LNCAP (cell line): Measurements from ENCODE around the gene TACR1.

ENCODE experiments used
- TF ChIP-seq, protein P1 (sequence below): fragments of 450-650 bp; IDR thresholded peaks from 2 replicates; pipeline ENCODE4 v1.5.1; 2017; ENCODE audit warnings: mild to moderate bottlenecking

The TACR1 gene

DNA sequence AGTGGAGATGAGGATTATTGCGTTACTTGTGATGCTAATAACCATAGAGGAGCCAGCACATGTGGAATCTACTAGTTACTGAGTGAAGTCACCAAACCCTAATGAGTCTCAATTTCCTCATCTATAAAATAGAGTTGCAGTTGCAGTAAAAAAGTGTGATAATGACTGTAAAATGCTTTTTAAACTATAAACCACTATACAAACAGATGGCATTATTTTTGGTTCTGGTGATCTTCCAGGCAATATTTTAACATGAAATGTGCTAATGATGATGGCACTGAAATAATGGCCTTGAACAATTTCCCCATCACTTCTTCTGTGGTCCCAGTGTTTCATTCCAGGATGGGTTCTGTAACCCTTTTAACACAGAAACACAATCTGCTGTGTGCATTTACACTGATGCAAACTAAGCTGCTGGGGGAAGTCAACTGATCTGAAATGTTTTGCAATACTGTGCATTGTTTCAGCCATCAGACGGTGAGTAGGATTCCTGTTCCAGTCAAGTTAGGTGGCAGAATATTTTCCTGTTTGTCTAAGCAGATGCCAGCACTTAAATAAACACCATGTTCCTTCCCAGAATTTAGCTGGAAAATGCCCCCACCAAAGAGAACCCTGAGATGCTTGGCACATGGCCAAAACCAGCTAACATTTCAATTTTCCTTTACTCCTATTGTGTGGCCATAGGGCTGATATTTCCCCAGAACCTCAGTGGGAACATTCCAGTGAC, 52.6 kb downstream of the TACR1 start:
- TF ChIP-seq, protein P1, sequence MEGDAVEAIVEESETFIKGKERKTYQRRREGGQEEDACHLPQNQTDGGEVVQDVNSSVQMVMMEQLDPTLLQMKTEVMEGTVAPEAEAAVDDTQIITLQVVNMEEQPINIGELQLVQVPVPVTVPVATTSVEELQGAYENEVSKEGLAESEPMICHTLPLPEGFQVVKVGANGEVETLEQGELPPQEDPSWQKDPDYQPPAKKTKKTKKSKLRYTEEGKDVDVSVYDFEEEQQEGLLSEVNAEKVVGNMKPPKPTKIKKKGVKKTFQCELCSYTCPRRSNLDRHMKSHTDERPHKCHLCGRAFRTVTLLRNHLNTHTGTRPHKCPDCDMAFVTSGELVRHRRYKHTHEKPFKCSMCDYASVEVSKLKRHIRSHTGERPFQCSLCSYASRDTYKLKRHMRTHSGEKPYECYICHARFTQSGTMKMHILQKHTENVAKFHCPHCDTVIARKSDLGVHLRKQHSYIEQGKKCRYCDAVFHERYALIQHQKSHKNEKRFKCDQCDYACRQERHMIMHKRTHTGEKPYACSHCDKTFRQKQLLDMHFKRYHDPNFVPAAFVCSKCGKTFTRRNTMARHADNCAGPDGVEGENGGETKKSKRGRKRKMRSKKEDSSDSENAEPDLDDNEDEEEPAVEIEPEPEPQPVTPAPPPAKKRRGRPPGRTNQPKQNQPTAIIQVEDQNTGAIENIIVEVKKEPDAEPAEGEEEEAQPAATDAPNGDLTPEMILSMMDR = no peak

DNA sequence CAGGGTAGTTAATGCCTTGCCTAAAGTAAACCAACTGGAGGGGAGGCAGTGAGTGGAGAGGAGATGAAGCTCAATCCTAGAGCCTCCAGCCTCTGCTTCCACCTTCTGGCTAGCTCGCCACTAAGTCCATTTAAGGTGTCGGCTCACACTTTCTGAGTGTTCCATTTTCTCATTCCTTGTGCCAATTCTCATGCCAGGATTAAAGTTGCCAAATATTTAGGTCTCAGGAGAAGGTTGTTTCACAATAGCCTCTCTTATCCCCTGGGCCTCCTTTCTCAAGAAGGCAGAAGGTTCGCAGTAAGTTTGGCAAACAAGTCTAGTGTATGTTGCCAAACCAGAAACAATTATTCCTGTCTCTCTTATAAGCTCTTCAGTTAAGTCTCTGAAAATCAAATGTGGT, 57.2 kb downstream of the TACR1 start:
- TF ChIP-seq, protein P1 = no peak

DNA sequence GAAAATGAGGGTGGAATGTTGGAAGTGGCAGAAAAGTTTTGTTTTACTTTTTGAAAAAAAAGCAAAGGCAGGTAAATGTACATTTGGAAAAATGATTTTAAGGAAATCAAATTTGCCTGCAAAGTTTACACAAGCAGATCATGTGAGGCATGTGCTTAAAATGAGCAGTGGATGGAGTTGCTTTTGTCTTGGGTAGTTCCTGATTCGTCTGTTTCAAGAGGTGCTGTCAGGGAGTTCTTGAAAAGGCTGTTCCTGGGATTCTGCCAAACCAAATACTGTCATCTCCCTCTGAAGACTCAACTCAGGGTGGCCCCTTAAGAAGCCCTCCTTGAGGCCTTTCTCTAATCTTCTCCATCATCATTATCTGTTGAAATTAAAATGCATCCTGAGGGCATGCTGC, 59.0 kb downstream of the TACR1 start:
- TF ChIP-seq, protein P1 = no peak

DNA sequence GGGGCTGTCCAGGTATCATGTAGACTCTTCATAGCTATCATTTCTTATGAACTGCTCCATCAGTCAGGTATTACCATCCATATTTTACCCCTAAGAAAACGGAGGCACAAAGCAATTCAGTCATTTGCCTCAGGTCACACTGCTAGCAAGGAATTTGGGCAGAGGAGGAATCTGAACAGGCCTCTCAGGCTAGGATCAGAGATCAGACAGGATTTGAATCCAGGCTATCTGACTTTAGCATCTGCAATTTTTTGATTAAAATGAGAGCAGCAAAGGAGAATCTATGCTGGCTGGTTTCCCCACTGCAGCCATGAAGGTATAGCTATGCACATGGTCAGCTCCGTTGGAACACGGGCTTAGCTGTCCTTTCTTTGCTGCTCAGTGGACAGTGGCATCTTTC, 60.1 kb downstream of the TACR1 start:
- TF ChIP-seq, protein P1 = no peak

DNA sequence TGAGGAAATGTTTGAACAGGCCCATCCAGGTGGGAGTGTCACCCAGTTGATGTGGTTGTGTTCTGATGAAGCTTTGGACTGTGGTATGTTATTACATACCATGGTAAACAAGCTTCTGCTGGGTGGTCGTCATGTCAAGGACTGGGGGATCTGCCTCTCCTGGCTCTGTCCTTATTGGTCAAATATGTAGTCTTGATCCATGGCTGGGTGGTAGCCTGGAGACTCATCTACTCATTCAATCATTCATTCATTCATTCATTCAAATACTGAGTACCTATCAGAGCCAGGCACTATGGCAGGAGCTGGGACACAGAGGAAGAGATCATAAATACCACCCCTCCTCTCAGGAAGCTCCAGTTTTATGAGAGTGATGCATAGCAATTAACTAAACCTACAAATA, 60.8 kb downstream of the TACR1 start:
- TF ChIP-seq, protein P1 = no peak

DNA sequence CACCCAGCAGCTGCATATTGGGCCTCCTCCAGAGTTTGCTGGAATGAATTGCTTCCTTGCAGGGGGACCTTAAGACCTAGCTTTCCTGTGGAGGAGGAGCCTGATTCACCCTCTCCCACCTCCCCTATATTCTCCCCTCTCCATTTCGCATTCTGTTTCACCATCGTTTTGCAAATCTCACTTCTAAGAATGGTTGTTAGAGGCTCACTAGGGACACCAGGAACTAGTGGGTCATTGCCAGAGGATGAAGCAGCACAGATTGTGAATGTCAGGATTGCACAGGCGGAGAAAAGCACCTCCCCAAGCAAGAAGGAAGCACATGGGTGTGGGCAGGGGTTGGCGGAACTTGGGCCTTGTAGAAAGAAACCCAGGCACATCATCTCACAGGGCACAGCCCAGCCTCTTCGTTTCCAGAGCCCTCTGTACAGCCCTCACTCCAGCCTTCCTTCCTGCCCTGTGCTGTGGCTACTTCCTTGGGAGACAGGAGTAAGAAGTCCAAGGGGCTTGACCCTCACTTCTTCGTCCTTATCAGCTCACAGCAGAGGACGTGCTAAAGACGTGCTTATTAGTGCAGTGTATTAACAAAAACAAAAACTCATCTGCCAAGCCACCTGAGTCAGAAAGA, 63.4 kb downstream of the TACR1 start:
- TF ChIP-seq, protein P1 = no peak

DNA sequence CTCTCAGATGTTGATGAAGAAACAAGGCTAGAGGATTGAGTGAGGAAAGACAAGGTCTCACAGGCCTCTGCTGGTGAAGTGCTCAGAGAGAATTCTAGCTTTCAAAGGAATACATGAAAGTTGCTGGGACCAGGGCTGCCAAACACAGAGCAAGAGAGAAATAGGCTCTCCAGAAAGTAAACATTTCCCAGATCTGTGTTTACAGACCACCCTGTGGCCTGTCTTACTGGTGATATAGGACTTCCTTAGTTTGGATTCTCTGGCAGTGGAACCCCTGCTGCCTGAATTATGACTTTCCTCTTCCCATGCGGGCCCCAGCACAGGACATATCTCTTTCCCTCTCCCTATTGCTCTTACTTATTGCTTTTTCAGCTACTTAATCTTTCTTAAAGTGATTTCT, 64.5 kb downstream of the TACR1 start:
- TF ChIP-seq, protein P1 = no peak
